Endothelial cell of hepatic sinusoid (primary cell): Measurements from ENCODE around the gene KCNJ16.
"Not testable (repeated sequence)": the region's sequence is repeated elsewhere in the genome, so short reads cannot be mapped to it uniquely, and the experiment has no call there.

Source experiments
- in situ Hi-C: cut with HindIII; loops from 2 replicates; pipeline ENCODE4 v1.10.0; 2017; ENCODE audit warnings: low sequenced_read_pairs

KCNJ16 gene

GRCh38 chr17:70074956-70075355 lies at the start of gene KCNJ16:
KCNJ16 (plus strand) TSS chr17:70075225; CDS start chr17:70132088, 56,863 bp downstream.
- in situ Hi-C loops: no loop called here

GRCh38 chr17:70028397-70028796 lies 46.6 kb upstream of the KCNJ16 start:
- in situ Hi-C loops: no loop called here

GRCh38 chr17:70028978-70029767 lies 45.9 kb upstream of the KCNJ16 start:
- in situ Hi-C loops: no loop called here

- in situ Hi-C loops: no loop called here
Measured at GRCh38 chr17:70030371-70030770, 44.7 kb upstream of the KCNJ16 start.

GRCh38 chr17:70031341-70031740 lies 43.7 kb upstream of the KCNJ16 start:
- in situ Hi-C loops: no loop called here

- in situ Hi-C loops: no loop called here
Measured at GRCh38 chr17:70033165-70033564, 41.9 kb upstream of the KCNJ16 start.

GRCh38 chr17:70034158-70034557 lies 40.9 kb upstream of the KCNJ16 start:
- in situ Hi-C loops: no loop called here

- in situ Hi-C loops: no loop called here
Measured at GRCh38 chr17:70037498-70037897, 37.5 kb upstream of the KCNJ16 start.

GRCh38 chr17:70040336-70040735 lies 34.7 kb upstream of the KCNJ16 start:
- in situ Hi-C loops: no loop called here

- in situ Hi-C loops: no loop called here
Measured at GRCh38 chr17:70041061-70041460, 34.0 kb upstream of the KCNJ16 start.

GRCh38 chr17:70041540-70041939 lies 33.5 kb upstream of the KCNJ16 start:
- in situ Hi-C loops: no loop called here

GRCh38 chr17:70045780-70046179 lies 29.2 kb upstream of the KCNJ16 start:
- in situ Hi-C loops: not testable (repeated sequence)

GRCh38 chr17:70047619-70048419 lies 27.2 kb upstream of the KCNJ16 start:
- in situ Hi-C loops: no loop called here

- in situ Hi-C loops: no loop called here
Measured at GRCh38 chr17:70049801-70050591, 25.0 kb upstream of the KCNJ16 start.

GRCh38 chr17:70050931-70051330 lies 24.1 kb upstream of the KCNJ16 start:
- in situ Hi-C loops: no loop called here

GRCh38 chr17:70053241-70054234 lies 21.5 kb upstream of the KCNJ16 start:
- in situ Hi-C loops: no loop called here

GRCh38 chr17:70055000-70055399 lies 20.0 kb upstream of the KCNJ16 start:
- in situ Hi-C loops: no loop called here

GRCh38 chr17:70059071-70059470 lies 16.0 kb upstream of the KCNJ16 start:
- in situ Hi-C loops: no loop called here

GRCh38 chr17:70059649-70060048 lies 15.4 kb upstream of the KCNJ16 start:
- in situ Hi-C loops: no loop called here

GRCh38 chr17:70060415-70060814 lies 14.6 kb upstream of the KCNJ16 start:
- in situ Hi-C loops: no loop called here
